HG02840 (cell line): ENCODE data around the gene THOC5.

Experiments used
- ATAC-seq: cut with Tn5 transposase; IDR thresholded peaks from one replicate; pipeline ENCODE4 v1.9.1; 2021; ENCODE audit warnings: mild to moderate bottlenecking, moderate library complexity, moderate number of reproducible peaks; ENCODE audit not compliant: unreplicated experiment, low FRiP score

THOC5 gene

GRCh38 chr22:29478326-29479276 lies 75.0 kb downstream of the THOC5 start:
- no peak for ATAC-seq

- no peak for ATAC-seq
These were observed 75.7 kb downstream of the THOC5 start for GRCh38 chr22:29477723-29478318.

- no peak for ATAC-seq
These were observed 77.4 kb downstream of the THOC5 start for GRCh38 chr22:29476116-29476515.

GRCh38 chr22:29475550-29475949 lies 78.0 kb downstream of the THOC5 start:
- no peak for ATAC-seq

GRCh38 chr22:29473001-29473400 lies 80.6 kb downstream of the THOC5 start:
- ATAC-seq, result no peak

- no peak for ATAC-seq
These were observed 83.2 kb downstream of the THOC5 start for GRCh38 chr22:29470159-29470855.

GRCh38 chr22:29469755-29470154 lies 83.8 kb downstream of the THOC5 start:
- ATAC-seq, result no peak

GRCh38 chr22:29464581-29464980 lies 89.0 kb downstream of the THOC5 start:
- ATAC-seq, result no peak

- no peak for ATAC-seq
These were observed 89.9 kb downstream of the THOC5 start for GRCh38 chr22:29463629-29464028.

- ATAC-seq, result no peak
These were observed 92.3 kb downstream of the THOC5 start for GRCh38 chr22:29461263-29461662.

GRCh38 chr22:29459773-29460172 lies 93.8 kb downstream of the THOC5 start:
- no peak for ATAC-seq

GRCh38 chr22:29458551-29458950 lies 95.0 kb downstream of the THOC5 start:
- no peak for ATAC-seq

GRCh38 chr22:29457730-29458129 lies 95.8 kb downstream of the THOC5 start:
- no peak for ATAC-seq

GRCh38 chr22:29456211-29456671 lies 97.3 kb downstream of the THOC5 start:
- no peak for ATAC-seq
